Upper lobe of right lung (tissue), 1 donor: Measurements from ENCODE around the gene WNK2. TPM values are rescaled to one million over a fixed set of nuclear protein-coding genes. Genes with fewer than 3 reads are reported as not detected.
A peak's percentile ranks its signal among the peaks of the same experiment; 100 is the strongest.

Source experiments
- ATAC-seq: fragments of 200-7000 bp; cut with Tn5 transposase; one replicate; pipeline ENCODE4 v1.9.1; 2020; ENCODE audit warnings: mild to moderate bottlenecking, moderate library complexity
- DNase-seq: peaks from one replicate; pipeline ENCODE4 v3.0.0-alpha.2; 2020
- H3K27ac ChIP-seq: fragments of 200-600 bp; one replicate; pipeline ENCODE4 v1.8.0; 2022
- H3K27me3 ChIP-seq: fragments of 200-600 bp; one replicate; pipeline ENCODE4 v1.8.0; 2022; ENCODE audit warnings: mild to moderate bottlenecking
- H3K36me3 ChIP-seq: fragments of 200-600 bp; one replicate; pipeline ENCODE4 v1.8.0; 2022
- H3K4me1 ChIP-seq: fragments of 200-600 bp; one replicate; pipeline ENCODE4 v1.8.0; 2022
- H3K4me3 ChIP-seq: fragments of 200-600 bp; one replicate; pipeline ENCODE4 v1.8.0; 2022; ENCODE audit warnings: mild to moderate bottlenecking
- H3K9me3 ChIP-seq: fragments of 200-600 bp; one replicate; pipeline ENCODE4 v1.8.0; 2022
- intact Hi-C: fragments of 100-400 bp; cut with DNase I; formaldehyde crosslinking; loops from one replicate; pipeline ENCODE4 v1.11.0; 2022
- total RNA-seq: library from RNA; stranded (reverse); fragmentation: NEBNext Ultra II Directional; extraction: Animal tissue kit (Norgen Biotek cat#: 25700); gene quantifications from one replicate; pipeline ENCODE4 v1.2.1, GENCODE V29; 2021
- TF ChIP-seq, protein P1 (sequence below): fragments of 200-600 bp; IDR thresholded peaks from one replicate; pipeline ENCODE4 v1.8.0; 2022; ENCODE audit warnings: antibody characterized with exemption
- donor health status: DM: no; HTN: yes; CAD: no; lungs with severe emphysema.

WNK2 gene
- total RNA-seq, 1 donor from 2014 or later, result 0.35 TPM

DNA sequence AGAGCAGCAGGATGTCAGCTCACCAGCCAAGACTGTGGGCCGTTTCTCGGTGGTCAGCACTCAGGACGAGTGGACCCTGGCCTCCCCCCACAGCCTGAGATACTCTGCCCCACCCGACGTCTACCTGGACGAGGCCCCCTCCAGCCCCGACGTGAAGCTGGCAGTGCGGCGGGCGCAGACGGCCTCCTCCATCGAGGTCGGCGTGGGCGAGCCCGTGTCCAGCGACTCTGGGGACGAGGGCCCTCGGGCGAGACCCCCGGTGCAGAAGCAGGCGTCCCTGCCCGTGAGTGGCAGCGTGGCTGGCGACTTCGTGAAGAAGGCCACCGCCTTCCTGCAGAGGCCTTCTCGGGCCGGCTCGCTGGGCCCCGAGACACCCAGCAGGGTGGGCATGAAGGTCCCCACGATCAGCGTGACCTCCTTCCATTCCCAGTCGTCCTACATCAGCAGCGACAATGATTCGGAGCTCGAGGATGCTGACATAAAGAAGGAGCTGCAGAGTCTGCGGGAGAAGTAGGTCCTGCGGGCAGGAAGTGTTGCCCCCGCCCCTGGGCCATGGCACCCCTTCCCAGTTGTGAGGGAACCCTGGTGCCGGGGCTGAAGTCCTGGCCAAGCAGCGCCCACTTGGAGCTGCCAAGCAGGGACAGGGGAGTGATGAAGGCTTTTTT lies 108.9 kb downstream of the WNK2 start:
- H3K4me3 ChIP-seq, result no peak overlapping the region
- H3K36me3 ChIP-seq, result no peaks in the 10 kb centered on the region
- no peaks in the 10 kb centered on the region for H3K9me3 ChIP-seq
- DNase-seq, result peak; percentile 57
- H3K4me1 ChIP-seq, result no peaks in the 10 kb centered on the region
- TF ChIP-seq, protein P1, sequence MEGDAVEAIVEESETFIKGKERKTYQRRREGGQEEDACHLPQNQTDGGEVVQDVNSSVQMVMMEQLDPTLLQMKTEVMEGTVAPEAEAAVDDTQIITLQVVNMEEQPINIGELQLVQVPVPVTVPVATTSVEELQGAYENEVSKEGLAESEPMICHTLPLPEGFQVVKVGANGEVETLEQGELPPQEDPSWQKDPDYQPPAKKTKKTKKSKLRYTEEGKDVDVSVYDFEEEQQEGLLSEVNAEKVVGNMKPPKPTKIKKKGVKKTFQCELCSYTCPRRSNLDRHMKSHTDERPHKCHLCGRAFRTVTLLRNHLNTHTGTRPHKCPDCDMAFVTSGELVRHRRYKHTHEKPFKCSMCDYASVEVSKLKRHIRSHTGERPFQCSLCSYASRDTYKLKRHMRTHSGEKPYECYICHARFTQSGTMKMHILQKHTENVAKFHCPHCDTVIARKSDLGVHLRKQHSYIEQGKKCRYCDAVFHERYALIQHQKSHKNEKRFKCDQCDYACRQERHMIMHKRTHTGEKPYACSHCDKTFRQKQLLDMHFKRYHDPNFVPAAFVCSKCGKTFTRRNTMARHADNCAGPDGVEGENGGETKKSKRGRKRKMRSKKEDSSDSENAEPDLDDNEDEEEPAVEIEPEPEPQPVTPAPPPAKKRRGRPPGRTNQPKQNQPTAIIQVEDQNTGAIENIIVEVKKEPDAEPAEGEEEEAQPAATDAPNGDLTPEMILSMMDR, result no peak
- H3K27ac ChIP-seq, result no peak overlapping the region
- intact Hi-C loops, result no loop called here
- H3K27me3 ChIP-seq, result peaks cover 10% of the 10 kb centered on the region
- no peak for ATAC-seq

DNA sequence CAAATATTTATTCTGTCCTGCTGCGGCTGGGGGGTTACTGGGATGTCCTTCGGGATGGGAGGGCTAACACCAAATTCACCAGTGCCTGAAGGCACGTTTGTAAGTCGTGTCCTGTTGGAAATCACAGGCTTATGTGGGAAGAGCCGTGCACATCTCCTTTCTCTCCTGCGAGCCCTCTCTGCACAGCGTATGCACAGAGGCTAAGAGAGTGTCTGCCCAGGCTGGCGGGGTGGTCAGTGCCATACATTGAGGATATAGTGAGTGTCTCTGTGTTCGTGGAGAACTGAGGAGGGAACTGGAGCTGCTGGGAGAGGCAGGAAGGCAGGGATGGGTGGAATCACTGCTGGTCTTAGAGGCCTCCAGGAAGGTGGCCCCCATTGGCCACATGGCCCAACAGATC lies 110.1 kb downstream of the WNK2 start:
- intact Hi-C loops, result no loop called here
- H3K9me3 ChIP-seq, result no peaks in the 10 kb centered on the region
- no peak for ATAC-seq

DNA sequence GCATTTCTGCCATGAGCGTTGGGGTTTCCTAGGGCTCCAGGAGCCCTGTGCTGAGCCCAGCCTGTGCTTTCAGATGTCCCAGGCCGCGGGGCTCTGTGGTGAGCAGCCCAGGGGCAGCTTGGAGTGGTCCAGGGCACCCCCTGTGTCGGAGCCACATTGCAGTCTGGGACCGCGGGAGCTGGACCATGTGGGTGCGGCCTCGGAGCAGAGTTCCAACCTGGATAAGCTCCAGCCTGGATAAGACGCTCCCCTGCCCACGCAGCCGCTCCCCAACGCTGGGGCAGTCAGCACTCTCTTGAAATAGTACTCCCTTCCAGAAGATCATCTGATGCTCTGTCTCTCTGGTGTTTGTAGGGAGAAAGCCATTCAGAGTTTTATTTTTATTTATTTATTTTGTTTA lies 111.1 kb downstream of the WNK2 start:
- ATAC-seq (no peak), DNase-seq (peak; percentile 61)
- Histone ChIP-seq H3K27me3 (peaks cover 6% of the 10 kb centered on the region), H3K9me3 (no peaks in the 10 kb centered on the region), H3K27ac (no peak overlapping the region), H3K4me3 (no peak overlapping the region), H3K36me3 (no peaks in the 10 kb centered on the region), H3K4me1 (no peaks in the 10 kb centered on the region)
- TF ChIP-seq, protein P1, result no peak
- intact Hi-C loops, result no loop called here

More for the DNA sequence above, 110.1 kb downstream of the WNK2 start:
- TF ChIP-seq, protein P1, result no peak
- H3K36me3 ChIP-seq, result no peaks in the 10 kb centered on the region
- H3K27me3 ChIP-seq, result peaks cover 6% of the 10 kb centered on the region
- no peak for DNase-seq
- no peak overlapping the region for H3K4me3 ChIP-seq
- no peak overlapping the region for H3K27ac ChIP-seq
- no peaks in the 10 kb centered on the region for H3K4me1 ChIP-seq

DNA sequence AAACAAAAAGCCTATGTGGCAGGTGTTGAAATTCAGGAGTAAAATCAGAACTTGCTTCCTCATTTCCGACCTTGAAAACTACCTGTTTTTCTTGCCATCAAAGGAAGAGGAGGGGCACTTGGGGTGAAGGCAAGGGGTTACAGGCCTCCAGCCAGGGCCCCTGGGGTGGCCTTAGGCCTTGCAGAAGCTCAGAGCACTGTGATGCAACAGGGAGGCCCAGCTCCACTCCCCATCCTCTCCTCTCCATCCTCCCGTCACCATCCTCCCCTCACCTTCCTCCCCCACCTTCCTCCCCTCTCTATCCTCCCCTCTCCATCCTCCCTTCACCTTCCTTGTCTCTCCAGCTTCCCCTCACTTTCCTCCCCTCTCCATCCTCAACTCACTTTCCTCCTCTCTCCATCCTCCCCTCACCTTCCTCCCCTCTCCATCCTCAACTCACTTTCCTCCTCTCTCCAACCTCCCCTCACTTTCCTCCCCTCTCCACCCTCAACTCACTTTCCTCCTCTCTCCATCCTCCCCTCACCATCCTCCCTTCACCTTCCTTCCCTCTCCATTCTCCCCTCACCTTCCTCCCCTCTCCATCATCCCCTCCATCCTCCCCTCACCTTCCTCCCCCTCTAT lies 111.6 kb downstream of the WNK2 start:
- no peak overlapping the region for H3K27ac ChIP-seq
- H3K4me3 ChIP-seq, result no peak overlapping the region
- peaks cover 6% of the 10 kb centered on the region for H3K27me3 ChIP-seq
- DNase-seq, result no peak
- TF ChIP-seq, protein P1, result no peak
- no peaks in the 10 kb centered on the region for H3K9me3 ChIP-seq
- H3K36me3 ChIP-seq, result no peaks in the 10 kb centered on the region
- H3K4me1 ChIP-seq, result no peaks in the 10 kb centered on the region
- ATAC-seq, result no peak
- intact Hi-C loops, result no loop called here

DNA sequence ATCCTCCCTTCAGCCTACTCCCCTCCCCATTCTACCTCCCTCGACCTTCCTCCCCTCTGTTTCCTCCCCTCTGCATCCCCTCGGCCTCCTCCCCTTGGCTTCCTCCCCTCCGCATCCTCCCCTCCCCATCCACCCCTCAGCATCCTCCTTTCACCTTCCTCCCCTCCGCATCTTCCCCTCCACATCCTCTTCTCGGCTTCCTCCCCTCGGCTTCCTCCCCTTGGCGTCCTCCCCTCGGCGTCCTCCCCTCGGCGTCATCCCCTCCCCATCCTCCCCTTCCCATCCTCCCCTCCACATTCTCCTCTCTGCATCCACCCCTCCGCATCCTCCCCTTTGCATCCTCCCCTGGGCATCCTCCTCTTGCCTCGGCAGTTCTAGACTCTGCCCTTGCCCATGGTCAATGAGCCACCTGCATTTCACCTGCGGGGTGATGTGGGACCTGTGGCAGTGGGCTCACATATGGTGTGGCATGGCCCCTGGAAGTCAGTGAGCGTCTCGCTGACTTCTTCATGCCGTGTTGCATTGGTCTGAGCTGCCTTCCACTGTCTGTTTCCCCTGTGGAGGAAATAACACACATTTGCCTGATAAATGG lies 113.0 kb downstream of the WNK2 start:
- TF ChIP-seq, protein P1, result no peak
- ATAC-seq (no peak), DNase-seq (no peak)
- Histone ChIP-seq H3K9me3 (no peaks in the 10 kb centered on the region), H3K4me1 (no peaks in the 10 kb centered on the region), H3K27me3 (peaks cover 6% of the 10 kb centered on the region), H3K4me3 (no peak overlapping the region), H3K36me3 (no peaks in the 10 kb centered on the region), H3K27ac (no peak overlapping the region)
- intact Hi-C loops, result no loop called here
